A549 (cell line): Measurements from ENCODE around the gene NRXN2.

ENCODE experiments used
- CTCF ChIP-seq: fragments of >200 bp; sonication (Bioruptor Twin); formaldehyde crosslinking; IDR thresholded peaks from 3 replicates; pipeline ENCODE4 v1.5.1; 2016
- KDM5A ChIP-seq: fragments of 200-600 bp; sonication (generic); IDR thresholded peaks from 2 replicates; pipeline ENCODE4 v1.6.1; 2016; ENCODE audit warnings: antibody characterized with exemption, mild to moderate bottlenecking
- RAD21 ChIP-seq, 2 experiments: fragments of >200 bp in 1 of 2; sonication (Bioruptor Twin) in 1 of 2; formaldehyde crosslinking in 1 of 2; IDR thresholded peaks in 1 of 2; conservative IDR thresholded peaks in 1 of 2; 2 replicates in 1 of 2; 3 replicates in 1 of 2; pipeline ENCODE4 v1.6.1; 2012 to 2018; ENCODE audit warnings: inconsistent platforms in 1 of 2
- SMC3 ChIP-seq: fragments of >200 bp; sonication (Bioruptor Twin); formaldehyde crosslinking; IDR thresholded peaks from 3 replicates; pipeline ENCODE4 v1.6.1; 2018; ENCODE audit warnings: inconsistent platforms

DNA sequence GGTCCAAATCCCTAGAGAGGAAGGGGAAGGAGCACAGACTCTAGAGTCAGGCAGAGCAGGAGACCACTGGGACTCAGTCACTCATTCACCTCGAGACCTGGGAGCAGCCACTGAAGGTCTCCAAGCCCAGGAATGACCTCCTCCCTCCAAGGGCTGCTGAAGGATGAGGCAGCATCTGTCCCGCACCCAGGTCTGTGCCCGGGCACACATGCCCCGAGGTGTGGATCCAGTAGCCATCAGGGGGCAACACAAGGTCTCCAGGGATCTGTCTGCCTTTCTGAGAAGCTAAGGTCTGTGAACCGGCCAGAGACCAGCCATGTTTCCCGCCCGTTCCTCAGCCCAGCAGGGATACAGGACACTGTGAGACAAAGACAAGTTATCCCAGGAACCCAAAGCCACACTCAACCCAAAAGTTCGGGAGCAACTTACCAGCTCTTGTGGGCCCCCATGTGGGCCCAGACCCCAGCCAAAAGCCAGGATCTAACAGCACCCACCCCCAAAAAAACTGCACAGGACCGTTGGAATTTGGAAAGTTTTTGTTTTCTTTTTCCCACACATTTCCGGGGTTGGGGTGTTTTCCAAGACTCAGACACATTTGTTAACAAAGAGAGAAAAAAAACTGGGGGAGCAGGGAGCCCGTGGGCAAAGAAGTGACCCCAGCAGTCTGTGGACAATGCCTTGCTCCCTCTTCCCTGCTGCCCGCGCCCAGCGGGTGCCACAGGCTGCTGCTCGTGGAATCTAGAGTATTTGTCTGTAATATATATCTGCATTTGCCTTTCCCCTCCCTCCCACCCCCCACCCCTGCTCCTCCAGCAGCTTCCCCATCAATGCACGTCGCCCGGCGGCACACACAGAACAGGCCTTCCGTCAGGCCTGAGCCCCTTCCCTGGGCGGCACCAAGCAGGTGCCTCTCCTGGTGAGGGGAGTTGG is 117.1 kb downstream of the NRXN2 start:
- TF ChIP-seq KDM5A (no peak), RAD21 (conservative IDR thresholded peaks at IDR 0.05 in 1 of 2, IDR thresholded peaks at IDR 0.05 in 1 of 2) (no peak), CTCF (no peak), SMC3 (no peak)
